MV-4-11 (cell line): ENCODE results near the gene HAUS2.

Experiments
- DNase-seq: peaks from one replicate; lab custom pipeline; 2025; lab: John Stamatoyannopoulos, UW

The HAUS2 gene

GRCh38 chr15:42608110-42608531 is 59.5 kb downstream of the HAUS2 start:
- peak; percentile 92 for DNase-seq

GRCh38 chr15:42608752-42609488 is 60.3 kb downstream of the HAUS2 start:
- peak; percentile 15 for DNase-seq

GRCh38 chr15:42611532-42611931 is 62.9 kb downstream of the HAUS2 start:
- no peak for DNase-seq

GRCh38 chr15:42612367-42612912 is 63.8 kb downstream of the HAUS2 start:
- DNase-seq, result no peak

- DNase-seq, result no peak
Observed at GRCh38 chr15:42616107-42616506, 67.5 kb downstream of the HAUS2 start.
